ENCODE data around the gene ITGB1BP1.

DNA sequence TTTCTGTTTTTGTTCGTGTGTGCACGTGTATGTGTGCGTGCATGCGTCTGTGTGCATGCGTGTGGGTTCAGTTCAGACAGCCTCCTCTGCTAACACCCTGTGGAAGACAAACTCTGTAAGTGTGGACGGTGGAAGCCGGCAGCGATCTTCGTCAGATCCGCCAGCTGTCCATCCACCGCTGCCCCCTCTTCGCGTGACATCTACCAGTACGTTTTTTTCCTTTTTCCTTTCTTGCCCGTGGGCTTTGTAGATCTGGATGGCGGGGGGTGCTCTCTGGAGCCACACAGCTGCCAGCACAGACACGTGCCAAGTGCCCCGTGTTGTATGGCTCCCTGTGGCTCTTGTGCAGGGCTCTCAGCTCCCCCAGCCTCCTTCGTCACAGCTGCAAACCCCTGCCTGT, 32.3 kb downstream of the ITGB1BP1 start:
- no peak for TF ChIP-seq GATA2 (IDR thresholded peaks at IDR 0.05; ENCODE audit: low read depth, low read length)
- no peak for TF ChIP-seq GATA3 (IDR thresholded peaks at IDR 0.05; ENCODE audit: low read depth, low read length)

Measured in SH-SY5Y (cell line).